IMR-90 (cell line): ENCODE measurements around the gene BBS5. TPM values are rescaled to one million over a fixed set of nuclear protein-coding genes. Genes with fewer than 3 reads are reported as not detected.

Experiments
- ATAC-seq: fragments of 200-7000 bp; cut with Tn5 transposase; 2 replicates; pipeline ENCODE4 v1.9.1; 2020; ENCODE audit warnings: low read depth, mild to moderate bottlenecking, moderate library complexity
- BruUV-seq: library from RNA; stranded (reverse); fragments of 400-500 nt; replicated peaks from 2 replicates; lab custom pipeline; 2021; lab: Mats Ljungman, UMichigan
- CTCF ChIA-PET: fragments of 300-600 bp; formaldehyde crosslinking; extraction: SDS; loops from one replicate; lab custom pipeline; 2021; ENCODE audit warnings: antibody characterized with exemption; lab: Yijun Ruan, JAX
- POLR2A ChIA-PET: fragments of 300-600 bp; sonication (Branson Sonifier 250); formaldehyde crosslinking; loops from one replicate; lab custom pipeline; 2022; ENCODE audit warnings: antibody characterized with exemption; ENCODE audit not compliant: unreplicated experiment; lab: Charles Lee
- DNase-seq: peaks from one replicate; pipeline ENCODE4 v3.0.0; 2013
- H2AFZ ChIP-seq: replicated peaks from 2 replicates; pipeline ENCODE3; 2013; ENCODE audit warnings: low read length, mild to moderate bottlenecking; ENCODE audit not compliant: poor library complexity
- H2AK5ac ChIP-seq: 2 replicates; pipeline ENCODE4 v1.6.1; 2013; ENCODE audit warnings: low read depth, low read length, inconsistent platforms
- H2AK9ac ChIP-seq: replicated peaks from 2 replicates; pipeline ENCODE3; 2013; ENCODE audit warnings: mild to moderate bottlenecking, low read depth, low read length, moderate library complexity; ENCODE audit not compliant: poor library complexity
- H2BK120ac ChIP-seq: 2 replicates; pipeline ENCODE4 v1.6.1; 2013; ENCODE audit warnings: low read depth, low read length, inconsistent platforms
- H2BK15ac ChIP-seq: 3 replicates; pipeline ENCODE4 v1.6.1; 2013; ENCODE audit warnings: low read depth, low read length, inconsistent platforms
- H2BK20ac ChIP-seq: 2 replicates; pipeline ENCODE4 v1.6.1; 2013; ENCODE audit warnings: low read depth, mild to moderate bottlenecking, inconsistent platforms, low read length, moderate library complexity
- H2BK5ac ChIP-seq: 2 replicates; pipeline ENCODE4 v1.6.1; 2013; ENCODE audit warnings: mild to moderate bottlenecking, low read depth, low read length, inconsistent platforms; ENCODE audit not compliant: poor library complexity, severe bottlenecking
- H3K14ac ChIP-seq: replicated peaks from 2 replicates; pipeline ENCODE4 v1.6.1; 2013; ENCODE audit warnings: low read depth, low read length, inconsistent platforms
- H3K18ac ChIP-seq: 2 replicates; pipeline ENCODE4 v1.6.1; 2013; ENCODE audit warnings: low read depth, low read length, control low read depth
- H3K23ac ChIP-seq: 2 replicates; pipeline ENCODE4 v1.6.1; 2013; ENCODE audit warnings: low read depth, low read length, inconsistent platforms
- H3K27ac ChIP-seq: 2 replicates; pipeline ENCODE4 v1.5.1; 2013; ENCODE audit warnings: mild to moderate bottlenecking, control low read depth, low read length; ENCODE audit not compliant: insufficient read depth
- H3K27me3 ChIP-seq: 2 replicates; pipeline ENCODE4 v1.6.1; 2013; ENCODE audit warnings: low read length; ENCODE audit not compliant: control insufficient read depth, insufficient read depth
- H3K36me3 ChIP-seq: 2 replicates; pipeline ENCODE4 v1.6.1; 2013; ENCODE audit warnings: low read length, mixed read lengths; ENCODE audit not compliant: control insufficient read depth, insufficient read depth
- H3K4ac ChIP-seq: 2 replicates; pipeline ENCODE4 v1.6.1; 2013; ENCODE audit warnings: low read depth, low read length, inconsistent platforms
- H3K4me1 ChIP-seq: 2 replicates; pipeline ENCODE4 v1.6.1; 2013; ENCODE audit warnings: low read length, mixed read lengths; ENCODE audit not compliant: control insufficient read depth, insufficient read depth
- H3K4me2 ChIP-seq: 2 replicates; pipeline ENCODE4 v1.6.1; 2013; ENCODE audit warnings: low read depth, mild to moderate bottlenecking, control low read depth, low read length, moderate library complexity
- H3K4me3 ChIP-seq: 2 replicates; pipeline ENCODE4 v1.5.1; 2013; ENCODE audit warnings: low read depth, mild to moderate bottlenecking, control low read depth, low read length, moderate library complexity; ENCODE audit not compliant: insufficient read depth
- H3K56ac ChIP-seq: 2 replicates; pipeline ENCODE4 v1.6.1; 2013; ENCODE audit warnings: low read length, inconsistent platforms; ENCODE audit not compliant: insufficient read depth; ENCODE audit errors: extremely low read depth
- H3K79me1 ChIP-seq, 2 experiments: 2 replicates each; pipeline ENCODE4 v1.6.1; 2013; ENCODE audit warnings: low read length in 2 of 2, inconsistent platforms in 1 of 2, low read depth in 1 of 2
- H3K9ac ChIP-seq: 2 replicates; pipeline ENCODE4 v1.6.1; 2013; ENCODE audit warnings: low read depth, low read length, control low read depth
- H3K9me1 ChIP-seq: 2 replicates; pipeline ENCODE4 v1.6.1; 2013; ENCODE audit warnings: low read length, inconsistent platforms; ENCODE audit not compliant: insufficient read depth
- H3K9me3 ChIP-seq: 2 replicates; pipeline ENCODE4 v1.6.1; 2013; ENCODE audit warnings: low read length; ENCODE audit not compliant: control insufficient read depth, insufficient read depth
- H4K20me1 ChIP-seq: 2 replicates; pipeline ENCODE4 v1.6.1; 2013; ENCODE audit warnings: low read length, inconsistent platforms; ENCODE audit not compliant: insufficient read depth
- H4K5ac ChIP-seq: 2 replicates; pipeline ENCODE4 v1.6.1; 2013; ENCODE audit warnings: mild to moderate bottlenecking, low read depth, low read length, control low read depth
- H4K8ac ChIP-seq, 2 experiments: 2 replicates each; pipeline ENCODE4 v1.6.1; 2013; ENCODE audit warnings: low read depth in 2 of 2, low read length in 2 of 2, control low read depth in 1 of 2, inconsistent platforms in 1 of 2
- H4K91ac ChIP-seq: 2 replicates; pipeline ENCODE4 v1.6.1; 2013; ENCODE audit warnings: low read depth, low read length, inconsistent platforms; ENCODE audit not compliant: insufficient read depth
- BHLHE40 ChIP-seq: fragments of 150-350 bp; IDR thresholded peaks from 2 replicates; pipeline ENCODE4 v1.6.1; 2016; ENCODE audit warnings: mild to moderate bottlenecking, low read depth, low read length
- CEBPB ChIP-seq: IDR thresholded peaks from 2 replicates; pipeline ENCODE4 v1.6.1; 2012; ENCODE audit warnings: low read depth, low read length, improper control_type of control experiment
- CHD1 ChIP-seq: IDR thresholded peaks from 2 replicates; pipeline ENCODE4 v1.6.1; 2012; ENCODE audit warnings: low read depth, low read length, improper control_type of control experiment
- FOS ChIP-seq: fragments of 150-350 bp; IDR thresholded peaks from 2 replicates; pipeline ENCODE4 v1.6.1; 2016; ENCODE audit warnings: low read depth, low read length
- MAFK ChIP-seq: IDR thresholded peaks from 2 replicates; pipeline ENCODE4 v1.6.1; 2012; ENCODE audit warnings: low read depth, low read length, improper control_type of control experiment
- MAZ ChIP-seq: IDR thresholded peaks from 2 replicates; pipeline ENCODE4 v1.6.1; 2012; ENCODE audit warnings: low read depth, mild to moderate bottlenecking, low read length, improper control_type of control experiment, moderate library complexity, borderline replicate concordance
- MXI1 ChIP-seq: IDR thresholded peaks from 2 replicates; pipeline ENCODE4 v1.6.1; 2012; ENCODE audit warnings: low read depth, mild to moderate bottlenecking, low read length, moderate library complexity, borderline replicate concordance
- NFE2L2 ChIP-seq: fragments of 150-350 bp; IDR thresholded peaks from 2 replicates; pipeline ENCODE4 v1.6.1; 2016; ENCODE audit warnings: low read depth, mild to moderate bottlenecking, low read length
- POLR2A ChIP-seq: IDR thresholded peaks from 2 replicates; pipeline ENCODE4 v1.6.1; 2012; ENCODE audit warnings: mild to moderate bottlenecking, low read depth, low read length
- RAD21 ChIP-seq: IDR thresholded peaks from 2 replicates; pipeline ENCODE4 v1.6.1; 2012; ENCODE audit warnings: low read length, improper control_type of control experiment
- RCOR1 ChIP-seq: IDR thresholded peaks from 2 replicates; pipeline ENCODE4 v1.6.1; 2012; ENCODE audit warnings: mild to moderate bottlenecking, low read length, improper control_type of control experiment; ENCODE audit not compliant: insufficient replicate concordance
- RFX5 ChIP-seq: IDR thresholded peaks from 2 replicates; pipeline ENCODE4 v1.8.0; 2012; ENCODE audit warnings: low read depth, mild to moderate bottlenecking, low read length, moderate library complexity
- SMC3 ChIP-seq: fragments of 150-350 bp; IDR thresholded peaks from 2 replicates; pipeline ENCODE4 v1.6.1; 2016; ENCODE audit warnings: low read depth, mild to moderate bottlenecking, antibody characterized with exemption, low read length, moderate library complexity
- WGBS, 2 experiments: methylation state at CpG; one replicate each; pipeline versions ENCODE4 v1.1.5 to v1.1.7; 2013; ENCODE audit warnings: missing lambda C conversion rate in 2 of 2; ENCODE audit not compliant: insufficient read length in 1 of 2; ENCODE audit errors: extremely low coverage in 2 of 2; 5-methylcytosine and 5-hydroxymethylcytosine counted together
- dilution Hi-C: fragments of 300-500 bp; cut with HindIII; formaldehyde crosslinking; loops from one replicate; pipeline ENCODE4 v1.14.3; 2018; ENCODE audit warnings: low sequenced_read_pairs; ENCODE audit not compliant: unreplicated experiment
- in situ Hi-C: fragments of 300-500 bp; cut with MboI; formaldehyde crosslinking; loops from 3 replicates; pipeline ENCODE4 v1.14.3; 2019; ENCODE audit warnings: low sequenced_read_pairs, inconsistent platforms, mixed read lengths
- intact Hi-C: fragments of 100-400 bp; cut with micrococcal nuclease; formaldehyde crosslinking; loops from 2 replicates; pipeline ENCODE4 v1.10.0; 2022
- polyA plus RNA-seq, 3 experiments: library from polyadenylated mRNA; depleted of rRNA; stranded (reverse); fragments of >200 nt; gene quantifications; 2 replicates each; pipeline ENCODE4 v1.2.3, GENCODE V29; 2012; ENCODE audit warnings: low replicate concordance in 1 of 3
- total RNA-seq: library from RNA; depleted of rRNA; stranded (reverse); fragments of >200 nt; gene quantifications from 2 replicates; pipeline ENCODE4 v1.2.3, GENCODE V29; 2012
- TF ChIP-seq, protein P1 (sequence below): fragments of 150-350 bp; IDR thresholded peaks from 2 replicates; pipeline ENCODE4 v1.6.1; 2017; ENCODE audit warnings: mild to moderate bottlenecking, antibody characterized with exemption, low read length, low read depth
- TF ChIP-seq, protein P2 (sequence below): fragments of 150-350 bp; IDR thresholded peaks from 2 replicates; pipeline ENCODE4 v1.6.1; 2016; ENCODE audit warnings: low read depth, mild to moderate bottlenecking, low read length, moderate library complexity, borderline replicate concordance
- TF ChIP-seq, protein P3 (sequence below): conservative IDR thresholded peaks from 2 replicates; pipeline ENCODE4 v1.5.1; 2012; ENCODE audit warnings: mild to moderate bottlenecking, low read depth, low read length, improper control_type of control experiment

Gene BBS5
- total and polyA plus RNA-seq, 2 of the 4 experiments (the other 2 are of a cell fraction), result 1.4 to 4.1 TPM

GRCh38 chr2:169510496-169510895 is 31.2 kb downstream of the BBS5 start:
- no peak overlapping the region for H4K5ac ChIP-seq
- H2BK20ac ChIP-seq, result no peak overlapping the region; the same call in 1 of the 2 replicates
- no peak overlapping the region for H4K8ac ChIP-seq
- 0 out of 2 replicates have a peak, but pooled peaks cover 3% of the 10 kb centered on the region for H3K9me3 ChIP-seq
- peaks cover 2% of the 10 kb centered on the region; the same call in 1 of the 2 replicates for H3K4me1 ChIP-seq
- H3K79me1 ChIP-seq, result no peaks in the 10 kb centered on the region
- H3K9ac ChIP-seq, result no peak overlapping the region
- no peak overlapping the region for H2AK5ac ChIP-seq
- ChIA-PET POLR2A (no interaction called here), CTCF (no interaction called here)
- H4K20me1 ChIP-seq, result no peaks in the 10 kb centered on the region
- dilution Hi-C loops (no loop called here), in situ Hi-C loops (no loop called here), intact Hi-C loops (no loop called here)
- no peak overlapping the region for H3K23ac ChIP-seq
- H2BK120ac ChIP-seq, result no peak overlapping the region
- WGBS, 2 experiments, result 100% methylated on average over 3 of the region's 4 CpGs; no CpG with 5 or more reads in 1 of the 2 experiments
- DNase-seq (no peak), ATAC-seq (no peak)
- H2BK5ac ChIP-seq, result no peak overlapping the region
- no peak overlapping the region for H3K14ac ChIP-seq
- no peak overlapping the region for H3K4me2 ChIP-seq
- no peak overlapping the region for H3K27ac ChIP-seq
- no peak overlapping the region for H4K91ac ChIP-seq
- no peaks in the 10 kb centered on the region for H3K27me3 ChIP-seq
- H3K56ac ChIP-seq, result no peak overlapping the region
- H3K4me3 ChIP-seq, result no peak overlapping the region
- H3K18ac ChIP-seq, result no peak overlapping the region
- H2AK9ac ChIP-seq, result no peak overlapping the region
- H2BK15ac ChIP-seq, result no peak overlapping the region
- no TSS peak for BruUV-seq
- no peak overlapping the region for H3K4ac ChIP-seq
- H3K9me1 ChIP-seq, result peaks cover 5% of the 10 kb centered on the region; the same call in 1 of the 2 replicates
- H3K36me3 ChIP-seq, result no peaks in the 10 kb centered on the region
- TF ChIP-seq RAD21 (no peak), CHD1 (no peak), BHLHE40 (no peak), CEBPB (no peak), NFE2L2 (no peak), MAFK (no peak), SMC3 (no peak), MXI1 (no peak), RFX5 (no peak), MAZ (no peak), FOS (no peak), RCOR1 (no peak), POLR2A (no peak)
- TF ChIP-seq, protein P1, sequence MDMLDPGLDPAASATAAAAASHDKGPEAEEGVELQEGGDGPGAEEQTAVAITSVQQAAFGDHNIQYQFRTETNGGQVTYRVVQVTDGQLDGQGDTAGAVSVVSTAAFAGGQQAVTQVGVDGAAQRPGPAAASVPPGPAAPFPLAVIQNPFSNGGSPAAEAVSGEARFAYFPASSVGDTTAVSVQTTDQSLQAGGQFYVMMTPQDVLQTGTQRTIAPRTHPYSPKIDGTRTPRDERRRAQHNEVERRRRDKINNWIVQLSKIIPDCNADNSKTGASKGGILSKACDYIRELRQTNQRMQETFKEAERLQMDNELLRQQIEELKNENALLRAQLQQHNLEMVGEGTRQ, result no peak
- TF ChIP-seq, protein P2, sequence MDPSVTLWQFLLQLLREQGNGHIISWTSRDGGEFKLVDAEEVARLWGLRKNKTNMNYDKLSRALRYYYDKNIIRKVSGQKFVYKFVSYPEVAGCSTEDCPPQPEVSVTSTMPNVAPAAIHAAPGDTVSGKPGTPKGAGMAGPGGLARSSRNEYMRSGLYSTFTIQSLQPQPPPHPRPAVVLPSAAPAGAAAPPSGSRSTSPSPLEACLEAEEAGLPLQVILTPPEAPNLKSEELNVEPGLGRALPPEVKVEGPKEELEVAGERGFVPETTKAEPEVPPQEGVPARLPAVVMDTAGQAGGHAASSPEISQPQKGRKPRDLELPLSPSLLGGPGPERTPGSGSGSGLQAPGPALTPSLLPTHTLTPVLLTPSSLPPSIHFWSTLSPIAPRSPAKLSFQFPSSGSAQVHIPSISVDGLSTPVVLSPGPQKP, result no peak
- TF ChIP-seq, protein P3, sequence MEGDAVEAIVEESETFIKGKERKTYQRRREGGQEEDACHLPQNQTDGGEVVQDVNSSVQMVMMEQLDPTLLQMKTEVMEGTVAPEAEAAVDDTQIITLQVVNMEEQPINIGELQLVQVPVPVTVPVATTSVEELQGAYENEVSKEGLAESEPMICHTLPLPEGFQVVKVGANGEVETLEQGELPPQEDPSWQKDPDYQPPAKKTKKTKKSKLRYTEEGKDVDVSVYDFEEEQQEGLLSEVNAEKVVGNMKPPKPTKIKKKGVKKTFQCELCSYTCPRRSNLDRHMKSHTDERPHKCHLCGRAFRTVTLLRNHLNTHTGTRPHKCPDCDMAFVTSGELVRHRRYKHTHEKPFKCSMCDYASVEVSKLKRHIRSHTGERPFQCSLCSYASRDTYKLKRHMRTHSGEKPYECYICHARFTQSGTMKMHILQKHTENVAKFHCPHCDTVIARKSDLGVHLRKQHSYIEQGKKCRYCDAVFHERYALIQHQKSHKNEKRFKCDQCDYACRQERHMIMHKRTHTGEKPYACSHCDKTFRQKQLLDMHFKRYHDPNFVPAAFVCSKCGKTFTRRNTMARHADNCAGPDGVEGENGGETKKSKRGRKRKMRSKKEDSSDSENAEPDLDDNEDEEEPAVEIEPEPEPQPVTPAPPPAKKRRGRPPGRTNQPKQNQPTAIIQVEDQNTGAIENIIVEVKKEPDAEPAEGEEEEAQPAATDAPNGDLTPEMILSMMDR, result no peak
- no peak overlapping the region for H2AFZ ChIP-seq
